DOHH2 (cell line): ENCODE results near the gene SLC16A3.

Experiments used
- EZH2phosphoT487 ChIP-seq: fragments of 200-600 bp; sonication (generic); IDR thresholded peaks from 2 replicates; pipeline ENCODE4 v1.6.1; 2017; ENCODE audit warnings: borderline replicate concordance, mild to moderate bottlenecking, antibody characterized with exemption, low read length, moderate library complexity, mixed read lengths
- TF ChIP-seq, protein P1 (sequence below): fragments of 200-600 bp; sonication (generic); IDR thresholded peaks from one replicate; pipeline ENCODE4 v1.5.1; 2014; ENCODE audit warnings: antibody characterized with exemption, mild to moderate bottlenecking, low read depth, low read length; ENCODE audit not compliant: poor library complexity, severe bottlenecking

DNA sequence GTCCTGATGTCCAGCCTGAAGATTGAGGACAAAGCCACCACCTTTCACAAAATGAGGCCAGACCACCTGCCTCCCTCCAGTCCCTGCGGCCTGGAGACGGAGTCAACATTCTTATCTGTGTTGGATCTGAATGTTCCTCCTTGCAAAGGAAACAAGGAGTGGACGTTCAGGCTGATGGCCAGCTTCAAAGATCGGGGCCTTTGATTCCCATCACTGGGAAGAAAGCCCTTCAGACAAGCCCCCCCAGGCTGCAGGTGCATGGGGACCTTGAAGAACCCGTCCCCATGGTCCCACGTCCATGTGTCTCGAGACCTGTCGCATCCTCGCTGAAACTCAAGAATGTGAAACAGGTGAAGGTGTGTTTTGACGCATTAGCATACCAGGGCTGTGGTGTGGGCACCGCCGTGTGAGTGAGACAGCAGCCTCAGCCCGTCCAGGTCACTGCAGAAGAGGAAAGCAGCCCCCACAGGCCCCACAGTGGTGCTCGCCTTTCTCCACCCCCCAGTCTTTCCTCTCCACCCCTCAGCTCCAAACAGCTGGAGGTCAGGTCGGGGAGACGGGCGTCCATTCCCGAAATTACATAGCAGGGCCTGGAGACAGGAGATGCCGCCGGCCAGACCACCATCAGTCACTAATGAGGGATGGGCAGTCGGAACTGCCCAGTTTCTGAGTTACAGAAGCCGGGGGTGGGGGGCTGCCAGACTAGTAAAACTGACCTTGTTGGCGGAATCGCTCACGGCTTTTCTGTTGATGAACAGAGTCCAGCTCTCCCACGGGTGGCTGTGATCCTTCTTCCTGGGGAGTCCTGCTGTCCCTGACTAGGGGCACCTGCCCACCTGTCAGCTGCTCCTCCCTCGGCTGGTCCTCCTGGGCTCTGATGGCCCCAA, 45.5 kb downstream of the SLC16A3 start:
- TF ChIP-seq EZH2phosphoT487: no peak
- TF ChIP-seq, protein P1, sequence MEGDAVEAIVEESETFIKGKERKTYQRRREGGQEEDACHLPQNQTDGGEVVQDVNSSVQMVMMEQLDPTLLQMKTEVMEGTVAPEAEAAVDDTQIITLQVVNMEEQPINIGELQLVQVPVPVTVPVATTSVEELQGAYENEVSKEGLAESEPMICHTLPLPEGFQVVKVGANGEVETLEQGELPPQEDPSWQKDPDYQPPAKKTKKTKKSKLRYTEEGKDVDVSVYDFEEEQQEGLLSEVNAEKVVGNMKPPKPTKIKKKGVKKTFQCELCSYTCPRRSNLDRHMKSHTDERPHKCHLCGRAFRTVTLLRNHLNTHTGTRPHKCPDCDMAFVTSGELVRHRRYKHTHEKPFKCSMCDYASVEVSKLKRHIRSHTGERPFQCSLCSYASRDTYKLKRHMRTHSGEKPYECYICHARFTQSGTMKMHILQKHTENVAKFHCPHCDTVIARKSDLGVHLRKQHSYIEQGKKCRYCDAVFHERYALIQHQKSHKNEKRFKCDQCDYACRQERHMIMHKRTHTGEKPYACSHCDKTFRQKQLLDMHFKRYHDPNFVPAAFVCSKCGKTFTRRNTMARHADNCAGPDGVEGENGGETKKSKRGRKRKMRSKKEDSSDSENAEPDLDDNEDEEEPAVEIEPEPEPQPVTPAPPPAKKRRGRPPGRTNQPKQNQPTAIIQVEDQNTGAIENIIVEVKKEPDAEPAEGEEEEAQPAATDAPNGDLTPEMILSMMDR: no peak
